ENCODE data around the gene RAB9B. TPM values are rescaled to one million over a fixed set of nuclear protein-coding genes. Genes with fewer than 3 reads are reported as not detected.

Gene RAB9B
- polyA plus RNA-seq, result 0.23 to 0.28 TPM (median 0.24 TPM) in 3 replicates
- polyA plus RNA-seq (2011; ENCODE audit: low read depth), result not detected
- 0.16 and 0.17 TPM in 2 replicates for polyA plus RNA-seq (2011; cell fraction: cytosol; rRNA removed)
- polyA plus RNA-seq (2011; cell fraction: nucleus; rRNA removed), result 0.23 and 0.36 TPM in 2 replicates
- polyA plus RNA-seq (2012; ENCODE audit: low replicate concordance), result 0.07 and 0.25 TPM in 2 replicates
- 0.13 to 0.26 TPM in 2 of 3 replicates, not detected in the other for polyA minus RNA-seq
- not detected for polyA minus RNA-seq (2011; cell fraction: cytosol; rRNA and poly(A)+ RNA removed)
- polyA minus RNA-seq (2011; cell fraction: nucleus; rRNA and poly(A)+ RNA removed), result 0.11 and 0.54 TPM in 2 replicates

GRCh38 chrX:103831803-103832544 lies at the start of gene RAB9B:
TSS of gene RAB9B (minus strand) at chrX:103832257. CDS start at chrX:103825784, 6,473 bp downstream.
- FAIRE-seq (peak; percentile 26), DNase-seq (ENCODE audit: low read depth, low spot score) (no peak)
- Histone ChIP-seq H2AFZ (ENCODE audit: control insufficient read depth, low read length) (peak within 1 kb of the TSS; percentile 76), H3K27me3 (ENCODE audit: control insufficient read depth, extremely low read depth, insufficient read depth, low read length) (peaks cover 7% of the 10 kb centered on the region), H3K36me3 (ENCODE audit: control insufficient read depth in 2 of 2, extremely low read depth in 1 of 2, insufficient read depth in 2 of 2, low read length in 2 of 2) (no peaks in the 10 kb centered on the region), H3K4me3 (ENCODE audit: control insufficient read depth in 2 of 3, extremely low read depth in 1 of 3, insufficient read depth in 2 of 3, low read depth in 1 of 3, low read length in 3 of 3) (peak within 1 kb of the TSS; percentile 27 to 68 (median 59)), H3K9me1 (ENCODE audit: control insufficient read depth, extremely low read depth, insufficient read depth, low read length) (no peaks in the 10 kb centered on the region), H3K4me2 (ENCODE audit: control insufficient read depth, extremely low read depth, insufficient read depth, low read depth, low read length) (peak within 1 kb of the TSS; percentile 84), H3K9ac (ENCODE audit: control insufficient read depth, extremely low read depth, insufficient read depth, low read length) (peak within 1 kb of the TSS; percentile 20), H3K4me1 (ENCODE audit: control insufficient read depth, extremely low read depth, insufficient read depth, low read length) (no peaks in the 10 kb centered on the region), H3K79me2 (ENCODE audit: control insufficient read depth, insufficient read depth, low read length) (no peaks in the 10 kb centered on the region), H4K20me1 (ENCODE audit: control insufficient read depth, extremely low read depth, insufficient read depth, low read length) (no peaks in the 10 kb centered on the region), H3K9me3 (ENCODE audit: control insufficient read depth, low read depth, low read length) (no peaks in the 10 kb centered on the region), H3K27ac (ENCODE audit: control insufficient read depth, insufficient read depth, low read length) (no peak within 1 kb of the TSS)
- dilution Hi-C loops (cut with MboI; ENCODE audit: extremely low pct_ligation_motif_present, low sequenced_read_pairs), result no loop called here
- TF ChIP-seq CTCF (optimal IDR thresholded peaks at IDR 0.05 in 1 of 3, IDR thresholded peaks at IDR 0.05 in 1 of 3, conservative IDR thresholded peaks at IDR 0.05 in 1 of 3; ENCODE audit: extremely low read depth in 1 of 3, insufficient read depth in 2 of 3, low read length in 3 of 3) (no peak), EZH2 (IDR thresholded peaks at IDR 0.05; ENCODE audit: low read length) (no peak)

- Histone ChIP-seq H3K9ac (ENCODE audit: control insufficient read depth, extremely low read depth, insufficient read depth, low read length) (no peak overlapping the region), H3K27me3 (ENCODE audit: control insufficient read depth, extremely low read depth, insufficient read depth, low read length) (peaks cover 3% of the 10 kb centered on the region), H3K9me3 (ENCODE audit: control insufficient read depth, low read depth, low read length) (no peaks in the 10 kb centered on the region), H2AFZ (ENCODE audit: control insufficient read depth, low read length) (no peak overlapping the region), H3K4me3 (ENCODE audit: control insufficient read depth in 2 of 3, extremely low read depth in 1 of 3, insufficient read depth in 2 of 3, low read depth in 1 of 3, low read length in 3 of 3) (no peak overlapping the region), H3K79me2 (ENCODE audit: control insufficient read depth, insufficient read depth, low read length) (no peaks in the 10 kb centered on the region), H3K36me3 (ENCODE audit: control insufficient read depth in 2 of 2, extremely low read depth in 1 of 2, insufficient read depth in 2 of 2, low read length in 2 of 2) (no peaks in the 10 kb centered on the region), H4K20me1 (ENCODE audit: control insufficient read depth, extremely low read depth, insufficient read depth, low read length) (no peaks in the 10 kb centered on the region), H3K4me1 (ENCODE audit: control insufficient read depth, extremely low read depth, insufficient read depth, low read length) (peaks cover 6% of the 10 kb centered on the region), H3K27ac (ENCODE audit: control insufficient read depth, insufficient read depth, low read length) (peak overlapping the region; percentile 4), H3K9me1 (ENCODE audit: control insufficient read depth, extremely low read depth, insufficient read depth, low read length) (no peaks in the 10 kb centered on the region), H3K4me2 (ENCODE audit: control insufficient read depth, extremely low read depth, insufficient read depth, low read depth, low read length) (peak overlapping the region; percentile 22)
- dilution Hi-C loops (cut with MboI; ENCODE audit: extremely low pct_ligation_motif_present, low sequenced_read_pairs), result no loop called here
- FAIRE-seq (no peak), DNase-seq (ENCODE audit: low read depth, low spot score) (no peak)
- TF ChIP-seq CTCF (optimal IDR thresholded peaks at IDR 0.05 in 1 of 3, IDR thresholded peaks at IDR 0.05 in 1 of 3, conservative IDR thresholded peaks at IDR 0.05 in 1 of 3; ENCODE audit: extremely low read depth in 1 of 3, insufficient read depth in 2 of 3, low read length in 3 of 3) (no peak), EZH2 (IDR thresholded peaks at IDR 0.05; ENCODE audit: low read length) (no peak)
Measured at GRCh38 chrX:103879339-103879738, 47.3 kb upstream of the RAB9B start.
